SW480 (cell line): ENCODE measurements around the gene STIM1.
"Not testable (repeated sequence)": the region's sequence is repeated elsewhere in the genome, so short reads cannot be mapped to it uniquely, and the experiment has no call there.

ENCODE experiments used
- DNase-seq: peaks from one replicate; pipeline ENCODE4 v3.0.0-alpha.2; 2016; ENCODE audit warnings: low spot score

STIM1 gene

GRCh38 chr11:3854977-3855807 lies at the start of gene STIM1:
STIM1 (plus strand) TSS chr11:3855664; CDS start chr11:3856271, 607 bp downstream.
- DNase-seq, result peak; percentile 84

DNA sequence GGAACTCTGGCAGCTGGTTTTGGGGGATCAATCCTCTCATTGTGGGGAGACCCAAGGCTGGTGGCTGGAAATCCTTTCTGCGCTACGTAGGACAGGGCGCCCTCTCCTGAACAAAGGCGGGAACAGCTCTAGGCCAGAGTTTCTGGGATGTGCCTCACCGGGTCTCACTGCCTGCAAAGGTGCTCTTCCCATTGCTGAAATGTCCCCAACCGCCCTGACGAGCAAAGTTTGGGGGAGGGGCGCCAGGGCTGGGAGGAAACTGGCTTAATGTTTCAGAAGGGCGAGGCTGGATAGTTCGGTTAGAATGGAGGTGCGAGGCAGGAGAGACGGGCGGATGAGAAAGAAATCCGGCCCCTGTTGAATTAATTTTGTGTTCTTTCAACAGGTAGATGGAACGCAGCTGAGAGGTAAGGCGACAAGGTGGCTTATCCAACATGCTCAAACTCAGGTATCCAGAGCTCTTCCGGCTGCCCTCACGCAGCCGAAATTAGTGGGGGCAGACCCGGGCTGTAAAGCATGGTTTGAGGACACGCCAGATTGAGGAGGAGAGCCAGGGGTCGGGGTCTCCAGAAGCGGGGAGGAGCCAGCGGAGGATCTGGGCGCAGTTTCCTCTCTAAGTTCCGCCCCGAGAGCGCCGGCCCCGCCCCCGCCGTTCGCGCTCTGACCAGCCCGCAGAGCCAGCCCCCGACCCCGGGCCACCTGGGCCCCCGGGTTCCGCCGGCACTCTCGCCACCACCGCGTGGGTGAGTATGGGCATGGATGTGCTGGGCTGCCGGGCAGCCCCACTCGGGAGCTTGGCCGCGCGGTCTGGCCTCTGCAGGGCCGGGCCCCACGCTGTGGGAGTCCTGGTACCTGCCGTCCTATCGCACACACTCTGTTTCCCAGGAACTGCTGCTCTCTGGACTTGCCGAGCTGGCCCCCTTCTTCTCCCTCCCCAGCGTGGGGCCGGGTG lies 47.3 kb upstream of the STIM1 start, which contains the start of gene PGAP2:
TSS of gene PGAP2 (plus strand) at position 652 of the 952 bp plus-strand sequence. CDS start 2,700 bp downstream, outside the sequence.
- peak; percentile 72 for DNase-seq

DNA sequence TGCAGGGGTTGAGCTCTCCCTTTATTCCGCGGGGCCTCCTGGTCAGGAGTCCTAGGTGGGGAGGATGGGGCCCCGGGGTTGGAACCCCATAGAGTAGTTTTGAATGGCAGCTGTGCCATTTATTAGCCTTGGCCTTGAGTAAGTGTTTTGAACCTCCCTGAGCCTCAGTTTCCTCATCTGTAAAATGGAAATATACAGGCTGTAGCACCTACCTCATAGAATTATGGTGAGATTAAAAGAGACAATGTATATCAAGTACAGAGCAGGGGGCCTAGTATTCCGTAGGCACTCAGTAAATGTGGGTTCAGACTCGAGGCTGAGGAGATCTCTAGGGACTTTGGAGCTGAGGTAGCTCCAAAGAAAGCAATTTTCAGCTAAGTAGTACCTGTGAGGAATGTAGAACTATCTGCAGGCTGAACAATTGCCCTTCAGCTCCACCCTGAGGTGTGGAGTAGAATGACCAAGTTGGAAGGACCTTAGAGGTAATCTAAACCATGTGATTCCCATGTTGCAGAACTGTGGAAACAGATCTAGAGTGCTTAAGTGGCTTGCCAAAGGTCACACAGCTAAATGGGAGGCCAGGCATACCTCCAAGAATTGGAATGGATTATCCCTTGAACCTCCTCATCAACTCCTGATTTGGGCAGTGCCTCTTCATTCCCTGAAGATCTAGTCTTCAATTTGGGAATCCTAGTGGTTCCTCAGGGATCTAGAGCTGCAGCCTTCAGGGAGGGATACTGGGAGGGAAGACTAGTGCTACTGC lies 46.4 kb upstream of the STIM1 start:
- peak; percentile 79 for DNase-seq

- no peak for DNase-seq
These were observed 45.9 kb upstream of the STIM1 start for GRCh38 chr11:3809624-3809928.

DNA sequence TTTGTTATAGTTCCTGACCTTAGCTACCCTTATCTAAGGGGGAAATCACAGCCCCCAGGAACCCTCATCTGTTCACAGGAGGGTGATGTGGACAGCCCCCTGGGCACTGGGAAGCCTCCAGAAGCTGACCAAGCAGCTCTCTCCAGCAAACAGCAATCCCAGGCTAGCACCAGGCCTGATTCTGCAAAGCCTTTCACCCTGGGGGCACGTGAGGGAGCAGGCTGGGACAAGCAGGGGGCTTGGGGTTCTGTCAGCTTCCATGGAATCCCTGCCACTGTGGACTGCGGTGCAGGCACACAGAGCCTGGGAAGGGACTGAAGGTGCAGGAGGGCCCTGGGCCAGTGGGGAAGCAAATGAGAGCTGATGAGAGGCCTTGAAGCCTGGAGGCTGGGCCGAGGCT lies 45.0 kb upstream of the STIM1 start:
- no peak for DNase-seq

DNA sequence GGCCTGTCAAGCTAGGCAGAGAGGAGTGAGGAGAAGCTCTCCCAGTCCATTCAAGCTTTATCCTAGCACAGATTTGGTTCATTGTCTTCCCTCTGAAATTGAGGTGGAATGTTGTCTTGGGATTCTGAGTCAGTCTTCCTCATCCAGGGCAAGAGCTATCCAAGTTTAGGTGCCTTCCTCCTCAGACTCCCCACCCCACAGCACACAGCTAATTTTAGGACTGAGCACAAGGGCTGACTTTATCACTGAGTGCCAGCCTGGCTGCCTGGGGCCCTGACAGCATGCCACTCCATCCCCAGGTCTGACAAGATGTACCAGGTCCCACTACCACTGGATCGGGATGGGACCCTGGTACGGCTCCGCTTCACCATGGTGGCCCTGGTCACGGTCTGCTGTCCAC lies 44.5 kb upstream of the STIM1 start:
- no peak for DNase-seq

DNA sequence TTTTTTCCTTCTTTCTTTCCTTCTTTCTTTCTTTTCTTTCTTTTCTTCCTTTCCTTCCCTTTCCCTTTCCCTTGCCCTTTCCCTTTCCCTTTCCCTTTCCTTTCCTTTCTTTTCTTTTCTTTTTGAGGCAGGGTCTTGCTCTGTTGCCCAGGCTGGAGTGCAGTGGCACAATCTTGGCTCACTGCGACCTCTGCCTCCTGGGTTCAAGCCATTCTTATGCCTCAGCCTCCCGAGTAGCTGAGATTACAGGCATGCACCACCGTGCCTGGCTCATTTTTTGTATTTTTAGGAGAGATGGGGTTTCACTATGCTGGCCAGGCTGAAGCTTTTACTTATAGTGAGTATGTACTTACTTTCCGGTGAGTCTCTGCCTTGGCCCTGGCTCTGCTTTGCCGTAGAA lies 40.6 kb upstream of the STIM1 start:
- not testable (repeated sequence) for DNase-seq

- no peak for DNase-seq
These were observed 39.6 kb upstream of the STIM1 start for GRCh38 chr11:3815845-3816244.

DNA sequence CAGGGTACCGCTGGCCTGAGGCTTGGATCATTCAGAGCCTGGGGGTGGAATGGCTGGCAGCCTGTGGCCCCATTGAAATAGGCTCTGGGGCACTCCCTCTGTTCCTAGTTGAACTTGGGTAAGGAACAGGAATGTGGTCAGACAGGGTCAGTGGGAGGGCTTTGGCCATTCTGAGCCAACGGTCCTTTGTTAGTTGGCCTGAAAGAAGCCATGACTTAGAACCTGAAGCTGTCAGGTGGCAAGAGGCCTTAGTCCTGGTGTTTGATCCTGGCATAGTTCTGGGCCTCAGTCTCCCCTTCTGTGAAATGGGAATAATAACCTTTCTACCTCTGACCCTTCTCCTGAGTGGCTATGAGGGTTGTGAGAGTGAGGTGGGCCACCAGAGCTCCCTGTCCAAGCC lies 38.8 kb upstream of the STIM1 start:
- DNase-seq, result no peak

- DNase-seq, result no peak
These were observed 38.2 kb upstream of the STIM1 start for GRCh38 chr11:3817181-3817800.

GRCh38 chr11:3820971-3821370 lies 34.5 kb upstream of the STIM1 start:
- DNase-seq, result no peak

DNA sequence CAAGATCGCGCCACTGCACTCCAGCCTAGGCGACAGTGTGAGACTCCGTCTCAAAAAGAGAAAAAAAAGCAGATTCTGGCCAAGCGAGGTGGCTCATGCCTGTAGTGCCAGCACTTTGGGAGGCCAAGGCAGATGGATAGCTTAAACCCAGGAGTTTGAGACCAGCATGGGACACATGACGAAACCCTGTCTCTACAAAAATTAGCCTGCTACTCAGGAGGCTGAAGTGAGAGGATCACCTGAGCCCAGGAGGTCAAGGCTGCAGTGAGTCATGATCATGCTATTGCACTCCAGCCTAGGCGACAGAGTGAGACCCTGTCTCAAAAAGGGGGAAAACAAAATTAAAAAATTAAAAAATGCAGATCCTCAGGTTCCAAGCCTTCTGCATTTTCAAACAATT lies 33.2 kb upstream of the STIM1 start:
- DNase-seq, result no peak

- no peak for DNase-seq
These were observed 32.2 kb upstream of the STIM1 start for GRCh38 chr11:3823303-3823702.

GRCh38 chr11:3823762-3824506 lies 31.5 kb upstream of the STIM1 start:
- no peak for DNase-seq

- DNase-seq, result peak; percentile 33
These were observed 30.6 kb upstream of the STIM1 start for GRCh38 chr11:3824714-3825472.

DNA sequence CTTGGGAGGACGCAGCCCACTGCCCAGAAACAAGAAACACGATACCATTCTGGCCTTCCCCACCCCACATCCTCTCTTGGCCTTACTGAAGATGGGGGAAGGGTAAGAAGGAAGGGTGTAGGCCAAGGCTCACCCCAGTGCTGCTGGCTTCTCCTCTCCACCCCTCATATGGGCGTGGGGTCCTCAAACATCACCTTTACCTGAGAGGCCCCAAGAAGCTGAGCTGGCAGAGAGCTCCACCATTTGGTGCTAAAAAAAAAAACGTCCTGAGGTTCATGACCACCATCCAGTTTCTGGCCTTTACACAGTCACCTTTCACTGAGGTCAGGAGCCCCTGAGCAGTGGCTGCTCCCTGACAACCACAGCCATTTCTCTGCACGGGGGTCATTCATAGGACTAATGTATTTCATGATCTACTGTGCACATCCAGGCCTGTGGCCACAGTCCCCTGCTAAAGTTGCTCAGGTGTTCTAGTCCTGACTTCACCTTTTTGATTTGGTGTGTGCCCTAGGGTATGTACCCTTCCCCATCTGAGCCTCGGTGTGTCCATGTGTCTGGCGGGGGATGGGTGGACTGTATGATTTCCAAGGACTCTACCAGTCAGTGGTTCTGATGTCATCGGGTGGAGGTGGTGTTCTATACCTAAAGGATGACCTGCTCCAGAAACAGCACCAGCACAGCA lies 29.9 kb upstream of the STIM1 start:
- DNase-seq, result no peak

- no peak for DNase-seq
These were observed 28.7 kb upstream of the STIM1 start for GRCh38 chr11:3826721-3827120.

- no peak for DNase-seq
These were observed 27.9 kb upstream of the STIM1 start for GRCh38 chr11:3827434-3828186.

DNA sequence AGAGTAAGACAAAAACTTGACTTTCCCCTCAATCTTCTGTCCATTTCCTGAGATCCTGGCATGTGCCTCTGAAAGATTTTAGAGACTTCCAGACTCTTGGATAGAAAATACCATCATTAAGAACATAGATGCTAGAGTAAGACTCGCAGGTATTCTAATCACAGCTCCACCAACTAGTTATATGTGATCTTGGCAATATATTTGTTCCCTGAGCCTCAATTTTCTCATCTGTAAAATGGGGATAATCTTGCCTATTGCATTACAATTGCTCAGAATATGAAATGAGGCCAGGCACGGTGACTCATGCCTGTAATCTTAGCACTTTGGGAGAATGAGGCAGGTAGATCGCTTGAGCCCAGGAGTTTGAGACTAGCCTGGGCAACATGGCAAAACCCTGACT lies 25.4 kb upstream of the STIM1 start:
- no peak for DNase-seq
